Stimulated activated CD4-positive, alpha-beta T cell treated with anti-CD3 and anti-CD28 coated beads, Interleukin-15, amount 100 ng/mL, for 24 hours (primary cell): Measurements from ENCODE around the gene PCSK5.

ENCODE experiments used
- DNase-seq: peaks from one replicate; pipeline ENCODE4 v3.0.0-alpha.2; 2020

Gene PCSK5

DNA sequence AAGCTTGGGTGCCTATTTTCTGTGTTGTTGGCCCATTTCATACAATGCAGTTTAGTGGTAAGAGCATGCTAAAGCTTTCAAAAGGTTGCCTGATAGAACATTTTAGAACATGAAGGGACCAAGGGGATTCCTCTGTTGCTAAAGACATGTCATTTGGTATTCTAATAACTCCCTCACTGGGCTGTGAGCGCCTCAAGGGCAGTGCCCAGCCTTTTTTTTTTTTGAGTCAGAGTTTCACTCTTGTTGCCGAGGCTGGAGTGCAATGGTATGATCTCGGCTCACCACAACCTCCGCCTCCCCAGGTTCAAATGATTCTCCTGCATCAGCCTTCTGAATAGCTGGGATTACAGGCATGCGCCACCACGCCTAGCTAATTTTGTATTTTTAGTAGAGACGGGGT, 77.1 kb downstream of the PCSK5 start:
- no peak for DNase-seq

DNA sequence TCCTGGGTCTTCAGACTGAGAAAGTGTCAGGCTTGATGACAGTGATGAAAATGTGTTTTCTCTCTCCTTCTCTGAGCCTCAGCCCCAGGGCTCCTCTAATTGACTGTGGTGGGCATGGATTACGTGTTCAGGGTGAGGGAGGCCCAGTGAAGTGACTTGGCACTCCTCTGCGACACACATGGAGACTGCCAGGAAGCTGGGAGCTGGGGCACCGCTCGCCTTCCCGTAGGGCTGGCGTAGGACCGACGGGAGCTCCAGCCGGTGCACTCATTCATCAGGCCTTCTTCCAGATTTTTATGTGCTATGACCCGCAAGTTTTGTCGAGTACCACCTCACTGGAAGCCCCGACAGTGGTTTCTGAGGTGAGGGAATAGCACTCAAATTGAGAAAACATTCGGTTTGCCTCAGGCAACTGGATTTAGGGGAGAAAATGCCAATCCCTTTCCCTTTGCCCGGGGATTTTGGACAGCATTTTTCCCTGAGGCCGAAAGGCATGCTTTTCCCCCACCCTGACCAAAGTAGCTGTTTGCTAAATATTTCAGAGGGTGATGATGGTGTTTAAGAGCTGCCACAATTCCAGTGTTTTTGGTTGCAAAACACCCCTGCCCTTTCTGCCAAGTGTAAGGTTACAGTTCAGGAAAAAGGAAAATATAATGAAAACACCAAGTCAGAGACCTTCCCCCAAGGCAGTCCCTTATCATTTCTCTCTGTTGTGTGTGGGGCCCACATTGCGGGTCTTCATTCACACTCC, 83.7 kb downstream of the PCSK5 start:
- DNase-seq = no peak

DNA sequence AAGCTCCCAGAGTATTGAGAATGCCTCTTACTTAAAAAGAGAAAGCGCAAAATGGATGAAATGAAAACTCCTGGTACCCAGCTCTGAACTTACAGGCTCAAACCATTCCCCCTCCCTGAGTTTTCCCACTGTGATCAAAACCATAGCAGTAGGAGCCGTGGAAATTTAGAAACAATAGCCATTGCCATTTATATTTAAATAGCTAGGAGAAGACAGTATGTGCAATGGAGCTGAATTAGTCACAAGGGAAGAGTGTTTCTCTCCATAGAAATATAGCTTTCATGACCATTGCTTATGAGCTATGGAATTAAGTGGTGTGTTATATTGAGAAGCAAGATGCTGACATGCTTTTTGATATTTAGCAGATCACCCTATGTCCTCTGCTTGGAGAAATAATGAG, 84.6 kb downstream of the PCSK5 start:
- DNase-seq = no peak

DNA sequence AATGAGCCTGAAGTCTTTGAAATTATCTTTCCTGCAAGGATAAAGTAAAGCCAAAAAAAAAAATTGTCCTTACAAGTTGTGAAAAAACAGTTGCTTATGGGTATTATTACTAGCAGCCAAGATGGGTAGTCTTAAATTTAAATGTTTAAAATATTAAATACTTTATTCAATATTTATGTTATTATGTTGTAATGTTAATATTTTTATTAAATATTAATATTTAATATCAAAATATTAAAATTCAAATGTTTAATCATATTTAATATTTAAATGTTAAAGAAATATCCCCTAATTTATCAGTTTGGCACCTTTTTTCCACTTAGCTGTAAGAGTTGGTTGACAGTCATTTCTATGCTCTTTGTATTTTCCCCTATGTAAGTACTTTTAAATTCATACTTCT, 86.1 kb downstream of the PCSK5 start:
- no peak for DNase-seq

DNA sequence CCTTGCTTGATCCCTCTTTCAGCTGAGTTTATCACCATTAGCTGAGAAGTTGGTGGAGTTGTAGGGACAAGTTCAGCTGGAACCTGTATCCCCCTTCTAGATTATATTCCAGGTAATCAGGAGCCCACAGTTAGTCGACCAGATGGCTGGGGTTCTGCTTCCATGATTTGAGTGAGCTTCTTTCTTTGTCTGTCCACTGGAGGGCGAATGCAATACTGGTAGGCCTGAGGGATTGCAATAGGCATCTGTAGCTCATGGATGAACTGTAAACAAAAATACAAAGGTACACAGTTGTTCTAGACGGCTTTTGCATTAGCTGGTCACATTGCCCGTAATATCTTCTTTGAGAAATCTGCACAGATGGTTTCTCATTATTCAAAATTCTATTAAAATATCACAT, 88.9 kb downstream of the PCSK5 start:
- DNase-seq = no peak

DNA sequence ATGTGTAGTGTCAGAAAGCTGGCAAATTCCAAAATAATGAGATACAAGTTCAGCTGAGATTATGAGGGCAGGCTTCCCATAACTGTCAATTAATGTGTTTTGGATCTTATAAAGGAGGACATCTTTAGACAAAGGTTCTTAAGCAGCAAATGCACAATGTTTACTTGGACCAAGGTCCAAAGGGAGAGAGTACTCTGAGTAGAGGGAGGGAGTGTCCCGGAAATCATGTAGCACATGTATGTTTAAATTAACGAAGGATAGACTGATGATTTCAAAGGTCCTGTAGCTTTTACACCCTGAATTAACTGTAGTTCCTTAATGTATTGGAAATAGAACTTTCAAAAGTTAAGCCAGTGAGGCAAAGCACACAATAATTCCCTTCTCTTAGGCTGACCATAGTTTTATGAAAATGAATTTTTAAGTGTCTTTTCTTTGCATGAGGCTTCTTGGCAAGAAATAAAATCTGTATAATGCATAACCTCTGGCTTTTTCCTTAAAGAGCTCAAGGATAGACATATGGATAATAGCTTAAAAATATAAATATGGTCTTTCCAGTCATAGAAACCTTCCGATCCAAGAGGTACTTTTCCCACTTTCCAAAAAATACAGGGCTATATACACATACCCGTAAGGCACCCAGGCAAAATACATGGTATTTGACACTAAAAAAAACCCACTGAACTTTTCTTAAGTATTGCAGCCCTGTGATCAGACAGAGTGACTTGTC, 93.0 kb downstream of the PCSK5 start:
- DNase-seq = no peak

DNA sequence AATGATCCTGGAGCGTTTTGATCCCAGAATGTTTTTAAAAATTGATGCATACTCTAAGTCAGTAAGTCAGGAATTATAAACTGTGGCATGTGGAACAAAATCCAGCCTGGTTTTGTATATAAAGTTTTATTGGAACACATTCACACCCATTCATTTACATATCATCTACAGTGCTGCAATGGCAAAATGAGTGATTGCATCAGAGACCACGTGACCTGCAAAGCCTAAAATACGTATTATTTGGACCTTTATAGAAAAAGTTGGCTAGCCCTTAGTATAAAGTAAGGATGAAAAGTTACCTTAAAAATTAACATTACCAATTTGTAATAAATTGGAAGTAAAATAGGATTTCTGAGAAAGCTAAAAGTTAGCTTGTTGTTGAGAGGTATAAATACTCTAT, 95.0 kb downstream of the PCSK5 start:
- no peak for DNase-seq

DNA sequence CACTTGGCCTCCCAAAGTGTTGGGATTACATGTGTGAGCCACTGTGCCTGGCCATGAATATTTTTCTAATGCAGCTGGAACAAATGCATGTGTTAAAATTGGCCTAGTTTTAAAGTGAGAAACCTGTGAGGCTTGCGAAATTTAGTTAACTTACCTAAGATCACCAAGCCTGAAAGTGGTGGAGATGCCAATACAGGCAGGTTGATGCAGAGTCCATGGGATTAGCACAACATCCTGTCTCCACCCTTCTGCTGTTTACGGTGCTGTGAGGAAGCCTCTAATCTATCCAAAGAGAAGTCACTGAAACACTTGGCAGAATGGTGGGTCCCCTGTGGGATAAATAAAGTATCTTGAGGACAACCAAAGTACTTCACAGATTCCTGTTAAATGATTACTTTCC, 98.2 kb downstream of the PCSK5 start:
- DNase-seq = no peak

DNA sequence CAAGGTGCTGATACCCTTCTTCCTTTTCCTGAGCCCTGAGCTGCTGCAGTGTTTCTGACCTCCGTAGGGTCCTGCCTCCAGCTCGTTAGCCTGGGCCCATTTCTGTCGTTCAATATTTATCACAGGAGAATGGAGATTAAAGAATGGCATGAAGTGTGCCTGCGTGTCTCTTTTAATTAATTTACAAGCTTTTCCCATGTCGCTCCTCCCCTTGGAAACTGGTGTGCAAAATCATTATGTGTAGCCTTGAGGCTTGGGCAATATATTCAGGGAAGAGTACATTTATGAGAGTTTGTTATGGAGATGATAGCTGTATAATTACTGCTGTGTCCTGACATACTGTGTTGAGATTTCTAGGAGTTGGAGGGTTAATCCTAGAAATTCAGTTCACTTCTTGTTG, 99.7 kb downstream of the PCSK5 start:
- no peak for DNase-seq

DNA sequence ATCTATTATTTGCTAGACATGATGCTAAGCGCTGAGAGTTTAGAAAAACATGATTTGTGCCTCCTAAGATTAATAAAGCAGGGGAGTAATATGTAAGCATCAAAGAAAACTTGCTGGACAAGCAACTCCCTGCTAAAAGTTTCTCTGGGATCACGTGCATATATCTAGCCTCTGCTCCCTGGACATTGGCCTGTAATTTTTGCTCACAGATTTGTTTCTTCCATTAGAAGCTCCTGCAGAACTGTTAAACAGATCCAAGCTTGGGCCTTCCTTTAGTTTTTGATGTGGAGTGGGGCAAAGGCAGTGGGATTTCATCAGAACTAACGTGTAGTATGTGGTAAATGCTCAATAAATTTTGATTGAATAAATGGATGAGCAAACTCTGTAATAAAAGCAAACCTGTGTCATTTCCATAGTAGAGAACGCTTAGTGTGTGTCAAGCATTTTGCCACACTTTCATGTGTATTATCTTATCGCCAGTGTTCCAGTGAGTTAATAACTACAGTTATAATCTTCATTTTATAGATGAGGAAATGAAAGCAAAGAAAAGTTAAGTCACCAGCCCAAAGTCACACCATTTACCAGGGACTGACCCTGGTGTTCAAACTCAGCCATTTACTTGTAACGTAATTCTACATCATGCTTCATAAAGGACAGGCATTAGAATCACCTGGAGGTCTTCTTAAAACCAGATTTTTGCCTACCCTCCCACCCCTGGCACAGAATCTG, 100.3 kb downstream of the PCSK5 start:
- no peak for DNase-seq

DNA sequence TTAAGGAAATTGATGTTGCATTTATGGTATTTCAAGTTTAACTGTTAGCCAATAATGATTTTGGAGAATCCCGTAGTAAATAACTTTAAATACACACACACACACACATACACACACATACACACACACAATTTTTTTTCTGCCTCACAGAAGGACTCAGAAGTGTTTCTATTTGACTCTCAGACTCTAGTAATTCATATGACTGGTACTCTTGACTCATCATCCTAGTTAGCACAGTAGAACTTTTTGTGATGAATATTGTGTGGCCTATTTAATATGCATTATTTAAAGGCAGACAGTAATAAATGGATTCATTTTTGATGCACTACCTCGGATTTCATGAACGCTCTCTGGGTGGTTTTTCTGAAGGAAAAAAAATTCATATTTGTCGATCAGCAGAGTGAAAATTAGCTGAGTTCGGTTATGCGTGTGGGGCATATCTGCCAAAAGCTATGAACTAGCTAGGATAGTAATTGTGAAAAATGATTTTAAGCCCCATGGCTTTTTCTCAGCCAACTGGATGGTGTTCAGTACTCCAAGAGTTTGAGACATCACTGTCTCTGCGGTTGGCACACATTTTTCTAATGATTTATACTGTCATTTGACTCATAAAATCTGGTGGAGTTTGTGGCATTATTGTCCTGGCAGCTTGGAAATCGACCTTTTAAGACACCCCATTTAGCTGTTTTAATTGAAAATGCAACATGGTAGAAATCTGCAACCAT, 102.2 kb downstream of the PCSK5 start:
- DNase-seq = no peak

DNA sequence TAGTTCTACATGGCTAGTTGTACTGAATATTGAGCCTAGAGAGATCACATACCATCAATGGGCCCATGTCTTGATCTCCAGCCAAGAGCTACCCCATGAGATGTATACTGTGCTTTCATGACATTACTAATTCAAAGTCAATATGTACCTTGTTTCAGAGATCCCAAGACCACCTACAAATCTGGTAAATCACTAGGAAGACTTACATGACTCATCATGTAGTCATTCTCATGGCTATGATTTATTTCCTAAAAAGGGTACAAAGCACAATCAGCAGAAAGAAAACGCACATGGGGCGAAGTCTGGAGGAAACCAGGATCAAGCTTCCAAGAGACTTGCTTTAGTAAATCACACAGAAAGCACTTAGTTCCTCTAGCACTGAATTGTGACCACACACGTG, 103.0 kb downstream of the PCSK5 start:
- DNase-seq = no peak

DNA sequence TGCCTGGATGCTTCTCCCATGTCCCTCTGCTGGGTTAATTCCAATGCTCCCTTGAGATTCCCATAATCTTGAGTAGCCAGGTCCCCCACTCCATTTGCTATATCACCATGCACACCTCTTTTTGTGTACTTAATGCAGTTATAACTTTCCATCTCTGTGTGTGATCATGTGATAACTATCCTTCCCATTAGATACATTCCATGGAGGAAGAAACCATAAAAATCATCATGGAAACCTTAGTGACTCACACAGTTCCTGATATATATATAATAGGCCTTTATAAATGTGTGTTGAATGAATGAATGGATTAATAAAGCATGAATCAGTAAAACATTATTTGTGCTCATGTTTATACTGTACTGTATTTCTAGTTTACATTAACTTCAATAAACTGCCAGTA, 104.6 kb downstream of the PCSK5 start:
- DNase-seq = no peak

DNA sequence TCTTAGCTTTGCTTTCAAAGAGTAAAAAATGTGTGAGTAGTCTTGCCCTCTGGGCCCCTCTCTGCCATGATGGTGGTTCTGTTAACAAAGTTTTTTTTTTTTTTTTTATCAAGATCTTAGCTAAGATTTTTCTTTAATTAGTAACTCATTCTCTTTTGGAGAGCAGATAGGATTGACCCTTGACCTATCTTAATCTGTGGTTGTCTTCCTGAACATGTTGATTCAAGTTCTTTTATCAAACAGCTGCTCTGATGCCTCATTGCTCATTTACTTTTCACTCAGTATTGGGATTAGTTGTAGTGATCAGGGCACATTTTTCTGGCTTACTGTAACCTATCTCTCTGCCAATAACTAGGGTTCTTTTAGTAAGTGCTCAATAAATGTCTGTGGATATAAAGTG, 106.3 kb downstream of the PCSK5 start:
- no peak for DNase-seq

DNA sequence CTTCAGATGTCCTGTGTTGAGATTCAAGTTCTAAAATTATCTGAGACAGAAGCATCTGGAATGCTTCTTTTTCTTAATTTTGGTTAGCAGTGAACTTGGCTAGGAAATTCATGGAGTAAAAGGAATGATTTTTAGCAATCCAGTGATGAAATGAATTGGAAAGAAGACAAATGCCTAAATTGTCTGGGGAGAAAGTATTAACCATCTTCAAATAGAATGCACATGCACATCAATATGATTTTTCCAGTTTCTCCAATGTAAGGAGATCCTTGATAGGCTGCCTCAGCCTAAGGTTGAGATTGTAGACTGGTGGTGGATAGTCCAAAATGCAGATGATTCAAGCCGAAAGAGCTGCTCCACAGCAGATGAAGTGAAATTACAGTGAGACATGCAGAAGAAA, 106.7 kb downstream of the PCSK5 start:
- no peak for DNase-seq

DNA sequence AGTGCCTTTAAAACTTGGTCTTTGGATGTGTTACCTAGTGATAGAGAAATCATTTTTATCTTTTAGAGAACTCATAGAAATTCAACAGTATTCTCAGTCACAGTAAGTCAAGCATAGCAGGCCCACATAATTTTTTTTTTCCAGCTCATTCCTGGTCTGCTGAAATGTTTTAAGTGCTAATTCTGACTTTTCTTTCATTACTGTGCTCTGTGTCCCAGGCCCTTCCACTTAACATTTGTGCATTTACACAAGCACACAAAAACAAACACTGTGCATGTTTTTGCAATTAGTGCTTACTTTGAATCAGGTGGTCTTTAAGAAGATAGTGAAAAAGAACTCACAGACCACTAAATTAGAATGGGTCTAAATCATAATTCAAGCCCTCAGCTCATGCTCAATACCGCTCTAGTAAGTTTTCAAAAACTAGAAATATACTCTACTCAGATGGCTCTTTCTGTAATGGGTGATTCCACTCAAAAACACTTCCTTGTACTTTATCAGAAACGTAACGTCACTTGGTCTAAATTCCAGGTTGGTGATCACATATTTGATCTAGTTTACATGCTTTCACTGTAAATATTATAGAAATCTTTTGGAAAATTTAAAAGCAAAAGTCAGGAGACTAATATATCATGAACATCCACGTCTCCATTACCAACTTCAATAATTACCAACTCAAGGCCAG, 107.8 kb downstream of the PCSK5 start:
- no peak for DNase-seq

DNA sequence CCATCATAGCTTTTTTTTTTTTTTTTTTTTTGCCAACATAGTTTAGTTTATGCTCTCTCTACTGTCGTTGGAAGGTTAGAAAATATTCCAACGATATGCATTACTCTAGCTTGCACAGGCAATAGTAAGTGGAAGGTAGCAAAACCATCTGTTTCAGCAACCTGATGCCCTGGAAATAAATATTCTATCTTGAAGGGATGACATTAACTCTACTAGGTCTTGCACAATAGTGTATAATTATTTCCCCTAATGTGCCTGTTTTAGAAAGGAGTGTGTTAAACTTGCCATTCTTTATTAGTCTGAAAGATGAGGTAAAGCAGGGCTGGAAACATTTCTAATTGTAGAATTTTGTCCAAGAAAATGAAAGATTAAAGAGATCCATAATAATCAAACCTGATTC, 111.0 kb downstream of the PCSK5 start:
- DNase-seq = no peak

DNA sequence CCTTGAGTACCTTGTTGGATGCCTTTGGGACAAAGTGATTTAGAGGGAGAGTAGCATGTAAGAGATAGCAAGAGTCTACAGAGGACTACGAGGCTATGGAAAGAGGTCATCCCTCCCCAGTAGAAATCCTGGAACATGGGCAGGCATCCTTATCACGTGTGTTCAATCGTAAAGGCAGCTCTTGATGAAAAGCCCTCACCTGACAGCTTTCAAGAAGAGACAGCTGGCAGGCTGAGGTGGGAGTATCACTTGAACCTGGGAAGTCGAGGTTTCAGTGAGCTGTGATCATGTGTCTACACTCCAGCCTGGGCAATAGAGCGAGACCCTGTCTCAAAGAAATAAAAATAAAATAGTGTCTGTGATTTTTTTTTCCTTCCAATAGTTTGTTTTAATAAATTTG, 112.6 kb downstream of the PCSK5 start:
- DNase-seq = no peak

DNA sequence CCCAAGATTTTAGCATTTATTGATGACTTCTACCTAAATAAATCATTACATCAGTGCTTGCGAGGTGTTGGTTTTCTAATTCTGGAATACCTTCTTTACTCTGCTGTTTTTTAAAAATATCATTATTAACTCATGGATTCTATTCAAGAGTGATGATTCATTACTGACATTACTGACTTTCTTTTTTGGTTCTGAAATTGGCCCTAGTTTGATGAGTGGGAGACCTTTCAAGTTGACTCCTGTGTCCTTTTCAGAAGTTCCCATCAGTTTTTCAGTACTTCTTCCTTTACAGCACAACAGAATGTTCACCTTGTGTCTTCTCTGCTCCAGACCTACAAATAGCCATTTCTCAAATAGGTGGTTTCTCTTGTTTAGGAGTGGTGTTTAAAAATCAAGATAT, 114.1 kb downstream of the PCSK5 start:
- DNase-seq = no peak

DNA sequence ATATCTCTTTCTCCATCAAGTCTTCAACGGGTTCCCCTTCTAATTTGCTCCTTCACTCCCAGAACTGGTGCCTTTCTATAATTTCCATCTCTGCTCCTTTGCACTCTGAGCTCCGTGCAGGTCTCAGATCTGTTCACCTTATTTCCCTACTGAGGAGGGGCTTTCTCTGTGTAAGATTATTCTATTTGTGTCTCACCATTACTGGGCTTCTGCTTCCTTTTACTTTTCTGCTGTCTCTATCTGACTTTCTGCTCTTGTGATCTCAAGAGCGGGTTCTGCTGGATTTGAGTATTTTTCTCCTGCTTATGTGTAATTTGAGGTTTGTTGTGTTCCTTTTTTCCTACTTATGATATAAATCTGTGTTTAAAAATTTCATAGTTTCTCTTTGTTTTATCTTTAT, 117.5 kb downstream of the PCSK5 start:
- DNase-seq = no peak

DNA sequence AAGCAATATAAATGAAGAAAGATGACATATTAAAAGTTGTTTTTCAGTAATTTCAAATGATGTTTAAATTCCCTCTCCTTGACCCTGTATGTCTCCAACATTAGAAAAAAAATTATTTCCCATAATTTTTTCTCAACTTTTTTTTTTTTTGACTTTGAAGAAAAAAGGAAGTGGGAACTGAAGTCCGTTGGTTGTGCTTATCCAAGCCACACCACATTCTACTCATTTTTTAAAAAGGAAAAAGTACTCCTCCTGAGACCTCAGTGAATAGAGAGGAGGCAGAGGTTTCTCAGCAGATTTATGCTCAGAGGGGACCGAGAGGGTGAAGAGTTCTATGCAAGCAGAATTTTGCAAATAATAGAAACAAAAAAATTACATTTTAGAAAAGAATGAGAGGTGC, 123.3 kb downstream of the PCSK5 start:
- DNase-seq = no peak

DNA sequence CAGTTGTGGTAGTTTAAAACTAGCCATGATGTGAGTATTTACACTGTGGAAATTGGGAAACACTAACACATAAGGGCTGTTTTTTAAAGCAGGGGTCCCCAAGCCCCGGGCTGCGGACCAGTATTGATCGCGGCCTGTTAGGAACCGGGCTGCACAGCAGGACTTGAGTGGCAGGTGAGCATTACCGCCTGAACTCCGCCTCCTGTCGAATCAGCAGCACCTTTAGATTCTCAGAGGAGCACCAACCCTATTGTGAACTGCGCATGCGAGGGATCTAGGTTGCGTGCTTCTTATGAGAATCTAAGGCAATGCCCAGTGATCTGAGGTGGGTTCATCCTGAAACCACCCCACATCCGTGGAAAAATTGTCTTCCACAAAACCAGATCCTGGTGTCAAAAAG, 127.8 kb downstream of the PCSK5 start:
- no peak for DNase-seq

DNA sequence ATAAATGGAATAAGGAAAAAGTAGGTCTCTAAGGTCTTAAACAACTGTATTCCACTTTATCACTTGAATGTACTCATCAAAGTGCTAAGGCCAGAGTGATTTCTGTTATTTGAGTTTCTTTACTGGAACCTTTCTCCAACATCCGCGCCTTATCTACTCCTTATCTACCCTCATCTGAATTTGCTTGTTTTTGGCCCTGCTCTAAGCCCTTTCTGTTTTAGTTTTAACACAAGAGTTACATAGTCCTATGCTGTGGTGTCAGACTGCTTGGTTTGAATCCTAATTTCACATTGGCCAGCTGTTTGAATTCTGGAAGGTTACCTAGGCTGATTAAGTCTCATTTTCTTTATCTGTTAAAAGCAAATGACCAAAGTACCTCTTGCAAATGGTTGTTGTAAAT, 128.3 kb downstream of the PCSK5 start:
- no peak for DNase-seq
